T-helper 17 cell (primary cell): ENCODE results near the gene DIAPH3. TPM values are rescaled to one million over a fixed set of nuclear protein-coding genes. Genes with fewer than 3 reads are reported as not detected.
A peak's percentile ranks its signal among the peaks of the same experiment; 100 is the strongest.

Experiments used
- ATAC-seq: fragments of 150-1000 bp; cut with Tn5 transposase; 2 replicates; pipeline ENCODE4 v1.10.0; 2021; ENCODE audit warnings: mild to moderate bottlenecking, moderate library complexity
- DNase-seq, 3 donors: peaks; one replicate each; pipeline versions ENCODE4 v3.0.0 to v3.0.0-alpha.2; 2020 to 2021
- H3K9me3 ChIP-seq: one replicate; pipeline ENCODE4 v1.7.0; 2013; ENCODE audit warnings: low read length, mild to moderate bottlenecking; ENCODE audit not compliant: control insufficient read depth, poor library complexity, severe bottlenecking
- H3K27ac Mint-ChIP-seq: one replicate; pipeline ENCODE4 v1.8.0; 2022; ENCODE audit warnings: mild to moderate bottlenecking, moderate library complexity, mixed read lengths
- H3K27me3 Mint-ChIP-seq: one replicate; pipeline ENCODE4 v1.8.0; 2022; ENCODE audit warnings: mixed read lengths
- H3K36me3 Mint-ChIP-seq: one replicate; pipeline ENCODE4 v1.8.0; 2022; ENCODE audit warnings: low read depth, mixed read lengths
- H3K4me1 Mint-ChIP-seq: one replicate; pipeline ENCODE4 v1.8.0; 2022; ENCODE audit warnings: mild to moderate bottlenecking, mixed read lengths
- H3K4me3 Mint-ChIP-seq: one replicate; pipeline ENCODE4 v1.8.0; 2022; ENCODE audit warnings: mild to moderate bottlenecking, moderate library complexity, mixed read lengths
- total RNA-seq, 4 donors: library from RNA in 2 of 4; stranded (reverse) in 2 of 4; gene quantifications; one replicate each; pipeline ENCODE4 v1.2.3 and lab custom pipeline; 2022 to 2026

The DIAPH3 gene
- total RNA-seq, 2 donors from 2014 or later, result 0.42 TPM; not detected in 1

GRCh38 chr13:59706101-59706976 is 457.4 kb downstream of the DIAPH3 start:
- peaks cover 4% of the 10 kb centered on the region for H3K36me3 Mint-ChIP-seq
- ATAC-seq, result no peak
- DNase-seq, result no peak
- H3K9me3 ChIP-seq, result no peaks in the 10 kb centered on the region
- H3K4me1 Mint-ChIP-seq, result no peaks in the 10 kb centered on the region
- peaks cover 5% of the 10 kb centered on the region for H3K27me3 Mint-ChIP-seq
- no peak overlapping the region for H3K4me3 Mint-ChIP-seq
- H3K27ac Mint-ChIP-seq, result no peak overlapping the region

DNA sequence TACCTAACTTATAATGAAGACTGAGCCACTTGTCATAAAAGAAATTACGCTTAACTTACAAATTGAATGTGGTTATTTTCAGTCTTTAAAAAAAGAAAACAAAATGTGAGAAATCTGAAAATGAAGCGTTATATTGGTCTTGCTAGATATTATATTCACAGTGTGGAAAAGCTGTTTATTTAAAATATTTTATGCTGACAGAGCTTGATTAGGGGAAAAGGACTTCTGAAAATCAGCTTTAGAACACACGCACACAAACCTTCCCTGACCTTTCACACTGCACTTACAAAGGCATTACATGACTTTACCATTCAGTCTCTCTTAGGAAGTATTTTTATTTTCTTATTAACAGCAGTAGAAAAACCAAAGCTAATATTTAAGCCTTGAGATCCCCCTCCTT is 461.5 kb downstream of the DIAPH3 start:
- no peak overlapping the region for H3K27ac Mint-ChIP-seq
- H3K36me3 Mint-ChIP-seq, result no peaks in the 10 kb centered on the region
- ATAC-seq, result no peak
- no peaks in the 10 kb centered on the region for H3K4me1 Mint-ChIP-seq
- H3K4me3 Mint-ChIP-seq, result no peak overlapping the region
- no peak for DNase-seq
- no peaks in the 10 kb centered on the region for H3K9me3 ChIP-seq
- peaks cover 5% of the 10 kb centered on the region for H3K27me3 Mint-ChIP-seq

GRCh38 chr13:59701261-59701660 is 462.5 kb downstream of the DIAPH3 start:
- no peaks in the 10 kb centered on the region for H3K9me3 ChIP-seq
- no peak for ATAC-seq
- DNase-seq, result no peak
- Mint-ChIP-seq H3K4me3 (no peak overlapping the region), H3K36me3 (no peaks in the 10 kb centered on the region), H3K27ac (no peak overlapping the region), H3K4me1 (no peaks in the 10 kb centered on the region), H3K27me3 (peaks cover 5% of the 10 kb centered on the region)

GRCh38 chr13:59700281-59700680 is 463.4 kb downstream of the DIAPH3 start:
- no peak overlapping the region for H3K27ac Mint-ChIP-seq
- DNase-seq (no peak), ATAC-seq (no peak)
- peaks cover 5% of the 10 kb centered on the region for H3K27me3 Mint-ChIP-seq
- no peaks in the 10 kb centered on the region for H3K9me3 ChIP-seq
- H3K4me3 Mint-ChIP-seq, result no peak overlapping the region
- H3K4me1 Mint-ChIP-seq, result no peaks in the 10 kb centered on the region
- no peaks in the 10 kb centered on the region for H3K36me3 Mint-ChIP-seq

GRCh38 chr13:59696271-59696670 is 467.5 kb downstream of the DIAPH3 start:
- Mint-ChIP-seq H3K4me3 (no peak overlapping the region), H3K27ac (no peak overlapping the region), H3K4me1 (no peaks in the 10 kb centered on the region), H3K27me3 (peaks cover 4% of the 10 kb centered on the region), H3K36me3 (peaks cover 3% of the 10 kb centered on the region)
- H3K9me3 ChIP-seq, result no peaks in the 10 kb centered on the region
- DNase-seq (no peak), ATAC-seq (no peak)

DNA sequence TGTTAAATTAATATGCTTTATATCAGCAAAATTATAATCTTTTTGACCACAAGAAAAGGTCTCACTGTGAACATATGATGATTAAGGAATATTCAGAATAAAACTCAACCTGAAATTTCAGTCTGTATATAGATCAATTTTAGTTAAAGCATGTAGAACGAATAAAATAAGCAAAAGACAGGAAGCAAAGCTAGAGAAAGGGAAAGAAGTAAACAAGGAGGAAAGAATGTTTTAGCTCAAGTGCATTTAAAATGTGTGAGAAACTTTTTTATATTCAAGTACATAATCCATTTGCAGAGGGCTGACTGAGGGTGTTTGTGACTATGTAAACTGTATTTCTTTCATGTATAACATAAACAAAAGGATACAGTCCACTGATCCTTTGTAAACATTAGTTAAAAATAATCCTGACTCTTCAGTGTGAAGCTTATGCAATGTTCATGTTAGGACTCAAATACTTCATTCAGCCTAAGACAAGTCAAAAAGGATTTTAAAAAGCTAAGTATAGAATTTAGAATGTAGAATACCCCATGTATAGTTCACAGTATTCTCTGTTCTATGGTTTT is 472.1 kb downstream of the DIAPH3 start:
- Mint-ChIP-seq H3K27me3 (peaks cover 4% of the 10 kb centered on the region), H3K4me1 (no peaks in the 10 kb centered on the region), H3K4me3 (no peak overlapping the region), H3K27ac (no peak overlapping the region), H3K36me3 (peaks cover 3% of the 10 kb centered on the region)
- ATAC-seq (no peak), DNase-seq (no peak)
- H3K9me3 ChIP-seq, result no peaks in the 10 kb centered on the region

- Mint-ChIP-seq H3K27ac (no peak overlapping the region), H3K27me3 (peaks cover 4% of the 10 kb centered on the region), H3K4me3 (no peak overlapping the region), H3K4me1 (no peaks in the 10 kb centered on the region), H3K36me3 (peaks cover 3% of the 10 kb centered on the region)
- H3K9me3 ChIP-seq, result no peaks in the 10 kb centered on the region
- DNase-seq, result no peak
- ATAC-seq, result no peak
These were observed 472.7 kb downstream of the DIAPH3 start for GRCh38 chr13:59690857-59691500.

DNA sequence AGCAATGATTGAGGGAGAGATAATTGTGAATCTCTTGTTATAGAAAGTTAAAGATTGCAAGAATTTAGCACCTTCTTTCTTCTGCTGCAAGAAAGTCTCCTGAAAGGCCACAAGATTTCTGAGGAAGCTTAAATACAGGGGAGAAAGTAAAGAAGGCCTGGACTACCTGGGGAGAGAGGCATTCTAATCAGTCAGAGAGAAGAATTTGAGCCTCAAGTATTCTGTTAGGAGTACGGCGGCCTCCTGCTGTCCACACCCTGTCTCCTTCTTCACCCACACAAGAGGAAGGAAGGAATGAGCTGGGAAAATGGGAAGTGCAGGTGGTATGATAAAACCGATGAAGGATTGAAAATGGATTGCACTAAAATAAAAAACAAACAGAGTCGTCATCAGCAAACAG is 474.7 kb downstream of the DIAPH3 start:
- H3K4me3 Mint-ChIP-seq, result no peak overlapping the region
- peaks cover 4% of the 10 kb centered on the region for H3K27me3 Mint-ChIP-seq
- H3K36me3 Mint-ChIP-seq, result peaks cover 3% of the 10 kb centered on the region

GRCh38 chr13:59686798-59687394 is 476.8 kb downstream of the DIAPH3 start:
- Mint-ChIP-seq H3K27me3 (no peaks in the 10 kb centered on the region), H3K4me3 (no peak overlapping the region), H3K36me3 (no peaks in the 10 kb centered on the region), H3K4me1 (peaks cover 2% of the 10 kb centered on the region), H3K27ac (no peak overlapping the region)
- ATAC-seq, result no peak
- H3K9me3 ChIP-seq, result no peaks in the 10 kb centered on the region
- DNase-seq, result no peak

More for the DNA sequence above, 474.7 kb downstream of the DIAPH3 start:
- H3K27ac Mint-ChIP-seq, result no peak overlapping the region
- no peak for DNase-seq
- H3K4me1 Mint-ChIP-seq, result no peaks in the 10 kb centered on the region
- H3K9me3 ChIP-seq, result no peaks in the 10 kb centered on the region
- ATAC-seq, result no peak

- H3K27ac Mint-ChIP-seq, result no peak overlapping the region
- H3K9me3 ChIP-seq, result no peaks in the 10 kb centered on the region
- no peaks in the 10 kb centered on the region for H3K36me3 Mint-ChIP-seq
- DNase-seq (no peak), ATAC-seq (no peak)
- no peaks in the 10 kb centered on the region for H3K27me3 Mint-ChIP-seq
- no peak overlapping the region for H3K4me3 Mint-ChIP-seq
- peaks cover 2% of the 10 kb centered on the region for H3K4me1 Mint-ChIP-seq
These were observed 479.6 kb downstream of the DIAPH3 start for GRCh38 chr13:59684105-59684504.

GRCh38 chr13:59681636-59682311 is 482.0 kb downstream of the DIAPH3 start:
- H3K27me3 Mint-ChIP-seq, result no peaks in the 10 kb centered on the region
- no peak for DNase-seq
- ATAC-seq, result no peak
- no peaks in the 10 kb centered on the region for H3K9me3 ChIP-seq
- H3K4me1 Mint-ChIP-seq, result peaks cover 2% of the 10 kb centered on the region
- H3K4me3 Mint-ChIP-seq, result no peak overlapping the region
- H3K36me3 Mint-ChIP-seq, result no peaks in the 10 kb centered on the region
- no peak overlapping the region for H3K27ac Mint-ChIP-seq

- no peak for DNase-seq
- Mint-ChIP-seq H3K27ac (no peak overlapping the region), H3K4me3 (no peak overlapping the region), H3K27me3 (no peaks in the 10 kb centered on the region), H3K36me3 (no peaks in the 10 kb centered on the region), H3K4me1 (peaks cover 2% of the 10 kb centered on the region)
- peak; percentile 44 for ATAC-seq
- no peaks in the 10 kb centered on the region for H3K9me3 ChIP-seq
These were observed 483.2 kb downstream of the DIAPH3 start for GRCh38 chr13:59680429-59681024.
